HCT116 (cell line): ENCODE data around the gene NLRP1. TPM values are rescaled to one million over a fixed set of nuclear protein-coding genes. Genes with fewer than 3 reads are reported as not detected.

Source experiments
- ATAC-seq: fragments of 200-7000 bp; cut with Tn5 transposase; 2 replicates; pipeline ENCODE4 v1.9.1; 2020; ENCODE audit warnings: mild to moderate bottlenecking, moderate library complexity
- BruUV-seq: library from RNA; stranded (reverse); fragments of 400-500 nt; replicated peaks from 2 replicates; lab custom pipeline; 2021; lab: Mats Ljungman, UMichigan
- CTCF ChIA-PET: fragments of 300-600 bp; sonication (Branson Sonifier 250); formaldehyde crosslinking; loops from one replicate; lab custom pipeline; 2021; ENCODE audit warnings: antibody characterized with exemption; lab: Charles Lee
- POLR2A ChIA-PET: fragments of 300-600, 350-600 bp; sonication (Branson Sonifier 250); formaldehyde crosslinking; loops from one replicate; lab custom pipeline; 2021; ENCODE audit warnings: antibody characterized with exemption; lab: Charles Lee
- RAD21 ChIA-PET, 2 experiments: fragments of 300-600 bp; sonication (Branson Sonifier 250); formaldehyde crosslinking; loops; one replicate each; lab custom pipeline; 2023; ENCODE audit warnings: low total read pairs in 2 of 2; ENCODE audit not compliant: uncharacterized antibody in 2 of 2, unreplicated experiment in 2 of 2, low non-redundant PET in 1 of 2; lab: Charles Lee
- DNase-seq: peaks from one replicate; pipeline ENCODE4 v3.0.0-alpha.2; 2010; ENCODE audit warnings: low read depth, low spot score
- H2AFZ ChIP-seq: fragments of 200-600 bp; shearing (Covaris generic), sonication (generic); 2 replicates; pipeline ENCODE4 v1.6.1; 2017; ENCODE audit warnings: low read depth, mixed run types, mixed read lengths, antibody characterized with exemption, low read length; ENCODE audit not compliant: poor library complexity, severe bottlenecking
- H3K27ac ChIP-seq: 2 replicates; pipeline ENCODE4 v1.5.1; 2012; ENCODE audit warnings: low read depth, low read length
- H3K27me3 ChIP-seq: fragments of 200-600 bp; sonication (generic); 2 replicates; pipeline ENCODE4 v1.6.1; 2016; ENCODE audit warnings: mixed run types, low read length, mixed read lengths; ENCODE audit not compliant: insufficient read depth
- H3K36me3 ChIP-seq, 2 experiments: fragments of 200-500 bp in 1 of 2; fragments of 200-600 bp in 1 of 2; sonication (Bioruptor generic) in 1 of 2; sonication (generic) in 1 of 2; 2 replicates each; pipeline versions ENCODE4 v1.5.1 to v1.6.1; 2014 to 2016; ENCODE audit warnings: low read length in 2 of 2, inconsistent platforms in 1 of 2, mixed read lengths in 1 of 2, mixed run types in 1 of 2; ENCODE audit not compliant: insufficient read depth in 2 of 2, control insufficient read depth in 1 of 2
- H3K4me1 ChIP-seq, 2 experiments: fragments of 200-600 bp in 1 of 2; sonication (generic) in 1 of 2; 2 replicates each; pipeline versions ENCODE4 v1.5.1 to v1.6.1; 2012 to 2017; ENCODE audit warnings: low read length in 2 of 2, inconsistent platforms in 1 of 2, mild to moderate bottlenecking in 1 of 2, mixed read lengths in 1 of 2, mixed run types in 1 of 2, moderate library complexity in 1 of 2; ENCODE audit not compliant: insufficient read depth in 2 of 2, control insufficient read depth in 1 of 2
- H3K4me2 ChIP-seq: fragments of 200-600 bp; sonication (generic); 2 replicates; pipeline ENCODE4 v1.6.1; 2017; ENCODE audit warnings: mixed run types, low read length, mixed read lengths
- H3K4me3 ChIP-seq, 2 experiments: fragments of 200-600 bp in 1 of 2; sonication (generic) in 1 of 2; replicated peaks in 1 of 2; 2 replicates each; pipeline ENCODE4 v1.5.1; 2011 to 2016; ENCODE audit warnings: low read length in 2 of 2, control low read depth in 1 of 2, low read depth in 1 of 2, mild to moderate bottlenecking in 1 of 2, mixed read lengths in 1 of 2, mixed run types in 1 of 2
- H3K79me2 ChIP-seq: fragments of 200-600 bp; sonication (generic); 2 replicates; pipeline ENCODE4 v1.6.1; 2017; ENCODE audit warnings: mild to moderate bottlenecking, mixed run types, low read length, moderate library complexity, mixed read lengths; ENCODE audit not compliant: insufficient read depth
- H3K9ac ChIP-seq: fragments of 200-600 bp; sonication (generic); 2 replicates; pipeline ENCODE4 v1.6.1; 2016; ENCODE audit warnings: low read length, mixed read lengths
- H3K9me2 ChIP-seq: fragments of 200-600 bp; sonication (generic), shearing (Covaris generic); 2 replicates; pipeline ENCODE4 v1.6.1; 2017; ENCODE audit warnings: mixed run types, mild to moderate bottlenecking, moderate library complexity; ENCODE audit not compliant: insufficient read depth
- H3K9me3 ChIP-seq, 2 experiments: fragments of 200-500 bp in 1 of 2; fragments of 200-600 bp in 1 of 2; sonication (Bioruptor generic) in 1 of 2; sonication (generic) in 1 of 2; 2 replicates each; pipeline ENCODE4 v1.6.1; 2014 to 2017; ENCODE audit warnings: low read length in 2 of 2, mixed read lengths in 2 of 2, inconsistent platforms in 1 of 2, low read depth in 1 of 2, mild to moderate bottlenecking in 1 of 2, mixed run types in 1 of 2, moderate library complexity in 1 of 2; ENCODE audit not compliant: control insufficient read depth in 1 of 2, insufficient read depth in 1 of 2
- H4K20me1 ChIP-seq: fragments of 200-600 bp; sonication (generic), shearing (Covaris generic); 2 replicates; pipeline ENCODE4 v1.6.1; 2017; ENCODE audit warnings: mixed run types, mild to moderate bottlenecking, moderate library complexity; ENCODE audit not compliant: insufficient read depth
- ELF1 ChIP-seq: IDR thresholded peaks from 2 replicates; pipeline ENCODE4 v1.6.1; 2012; ENCODE audit warnings: low read depth, borderline replicate concordance
- EZH2 ChIP-seq: fragments of 200-600 bp; sonication (generic); IDR thresholded peaks from 2 replicates; pipeline ENCODE4 v1.6.1; 2017; ENCODE audit warnings: antibody characterized with exemption, mixed run types
- EZH2phosphoT487 ChIP-seq: fragments of 200-600 bp; IDR thresholded peaks from 2 replicates; pipeline ENCODE4 v1.6.1; 2018; ENCODE audit warnings: antibody characterized with exemption, borderline replicate concordance
- FOSL1 ChIP-seq: IDR thresholded peaks from 2 replicates; pipeline ENCODE4 v1.6.1; 2012; ENCODE audit warnings: low read depth
- JUND ChIP-seq: IDR thresholded peaks from 2 replicates; pipeline ENCODE4 v1.6.1; 2012
- POLR2AphosphoS5 ChIP-seq: IDR thresholded peaks from 2 replicates; pipeline ENCODE4 v1.6.1; 2011; ENCODE audit warnings: mild to moderate bottlenecking, low read depth, low read length, moderate library complexity
- SIN3A ChIP-seq: IDR thresholded peaks from 2 replicates; pipeline ENCODE4 v1.6.1; 2012; ENCODE audit warnings: low read depth
- ZNF274 ChIP-seq: fragments of 200-500 bp; sonication (Bioruptor generic); IDR thresholded peaks from 2 replicates; pipeline ENCODE4 v1.6.1; 2014; ENCODE audit warnings: mild to moderate bottlenecking, low read depth, low read length, inconsistent platforms
- intact Hi-C: fragments of 100-400 bp; cut with micrococcal nuclease; formaldehyde crosslinking; loops from 2 replicates; pipeline ENCODE4 v1.10.0; 2022
- total RNA-seq: library from RNA; stranded (reverse); gene quantifications from one replicate; pipeline ENCODE4 v1.2.1, GENCODE V29; 2021; ENCODE audit not compliant: unreplicated experiment
- TF ChIP-seq, protein P1 (sequence below): IDR thresholded peaks from 2 replicates; pipeline ENCODE4 v1.6.1; 2012; ENCODE audit warnings: low read depth
- TF ChIP-seq, protein P2 (sequence below): IDR thresholded peaks from 2 replicates; pipeline ENCODE4 v1.6.1; 2012
- TF ChIP-seq, protein P3 (sequence below): IDR thresholded peaks from 2 replicates; pipeline ENCODE4 v1.6.1; 2012

The NLRP1 gene
- total RNA-seq, 1 experiment from 2014 or later: 7.2 TPM

DNA sequence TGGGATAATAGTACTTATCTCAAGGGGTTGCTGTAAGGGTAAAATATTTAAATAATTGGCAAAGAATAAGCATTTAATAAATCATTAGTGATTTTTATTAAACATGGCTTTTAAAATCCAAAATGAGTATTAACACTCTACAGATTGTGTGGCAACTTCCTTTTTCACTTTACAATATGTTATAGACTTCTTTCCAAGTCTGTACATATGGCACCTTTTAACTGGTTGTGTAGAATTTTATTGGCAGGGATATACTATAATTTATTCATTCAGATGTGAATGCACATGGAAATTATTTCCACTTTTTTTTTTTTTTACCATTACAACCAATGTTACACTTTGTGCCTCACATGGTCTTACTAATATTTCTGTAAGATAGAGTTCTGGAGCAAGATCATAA, 15.7 kb upstream of the NLRP1 start:
- no TSS peak for BruUV-seq

More for the DNA sequence above, 15.7 kb upstream of the NLRP1 start:
- no peak for DNase-seq
- no peaks in the 10 kb centered on the region for H4K20me1 ChIP-seq
- H3K79me2 ChIP-seq: no peaks in the 10 kb centered on the region
- no peak overlapping the region for H3K9ac ChIP-seq
- no peak overlapping the region for H2AFZ ChIP-seq
- ATAC-seq: no peak
- ChIA-PET POLR2A (no interaction called here), CTCF (interaction anchor here (1.2 kb wide), 1 partner anchor 68 kb away, joined by 3 read pairs; no protein-coding TSS in a partner anchor), RAD21 (no interaction called here)
- intact Hi-C loops: no loop called here
- H3K9me3 ChIP-seq: no peaks in the 10 kb centered on the region
- no peak overlapping the region for H3K4me3 ChIP-seq
- H3K4me1 ChIP-seq: no peaks in the 10 kb centered on the region
- peaks cover 90% of the 10 kb centered on the region for H3K27me3 ChIP-seq
- H3K4me2 ChIP-seq: no peak overlapping the region
- H3K27ac ChIP-seq: no peak overlapping the region
- no peaks in the 10 kb centered on the region for H3K36me3 ChIP-seq
- TF ChIP-seq EZH2phosphoT487 (no peak), ZNF274 (no peak), POLR2AphosphoS5 (no peak), FOSL1 (no peak), JUND (no peak), EZH2 (no peak), ELF1 (no peak), SIN3A (no peak)
- TF ChIP-seq, protein P1, sequence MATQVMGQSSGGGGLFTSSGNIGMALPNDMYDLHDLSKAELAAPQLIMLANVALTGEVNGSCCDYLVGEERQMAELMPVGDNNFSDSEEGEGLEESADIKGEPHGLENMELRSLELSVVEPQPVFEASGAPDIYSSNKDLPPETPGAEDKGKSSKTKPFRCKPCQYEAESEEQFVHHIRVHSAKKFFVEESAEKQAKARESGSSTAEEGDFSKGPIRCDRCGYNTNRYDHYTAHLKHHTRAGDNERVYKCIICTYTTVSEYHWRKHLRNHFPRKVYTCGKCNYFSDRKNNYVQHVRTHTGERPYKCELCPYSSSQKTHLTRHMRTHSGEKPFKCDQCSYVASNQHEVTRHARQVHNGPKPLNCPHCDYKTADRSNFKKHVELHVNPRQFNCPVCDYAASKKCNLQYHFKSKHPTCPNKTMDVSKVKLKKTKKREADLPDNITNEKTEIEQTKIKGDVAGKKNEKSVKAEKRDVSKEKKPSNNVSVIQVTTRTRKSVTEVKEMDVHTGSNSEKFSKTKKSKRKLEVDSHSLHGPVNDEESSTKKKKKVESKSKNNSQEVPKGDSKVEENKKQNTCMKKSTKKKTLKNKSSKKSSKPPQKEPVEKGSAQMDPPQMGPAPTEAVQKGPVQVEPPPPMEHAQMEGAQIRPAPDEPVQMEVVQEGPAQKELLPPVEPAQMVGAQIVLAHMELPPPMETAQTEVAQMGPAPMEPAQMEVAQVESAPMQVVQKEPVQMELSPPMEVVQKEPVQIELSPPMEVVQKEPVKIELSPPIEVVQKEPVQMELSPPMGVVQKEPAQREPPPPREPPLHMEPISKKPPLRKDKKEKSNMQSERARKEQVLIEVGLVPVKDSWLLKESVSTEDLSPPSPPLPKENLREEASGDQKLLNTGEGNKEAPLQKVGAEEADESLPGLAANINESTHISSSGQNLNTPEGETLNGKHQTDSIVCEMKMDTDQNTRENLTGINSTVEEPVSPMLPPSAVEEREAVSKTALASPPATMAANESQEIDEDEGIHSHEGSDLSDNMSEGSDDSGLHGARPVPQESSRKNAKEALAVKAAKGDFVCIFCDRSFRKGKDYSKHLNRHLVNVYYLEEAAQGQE: no peak
- TF ChIP-seq, protein P2, sequence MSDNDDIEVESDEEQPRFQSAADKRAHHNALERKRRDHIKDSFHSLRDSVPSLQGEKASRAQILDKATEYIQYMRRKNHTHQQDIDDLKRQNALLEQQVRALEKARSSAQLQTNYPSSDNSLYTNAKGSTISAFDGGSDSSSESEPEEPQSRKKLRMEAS: no peak
- TF ChIP-seq, protein P3, sequence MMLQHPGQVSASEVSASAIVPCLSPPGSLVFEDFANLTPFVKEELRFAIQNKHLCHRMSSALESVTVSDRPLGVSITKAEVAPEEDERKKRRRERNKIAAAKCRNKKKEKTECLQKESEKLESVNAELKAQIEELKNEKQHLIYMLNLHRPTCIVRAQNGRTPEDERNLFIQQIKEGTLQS: no peak
- H3K9me2 ChIP-seq: no peaks in the 10 kb centered on the region
